ENCODE measurements around the gene ADIPOR2.

ADIPOR2 gene

GRCh38 chr12:1791104-1791841, 100.4 kb downstream of the ADIPOR2 start:
- DNase-seq (ENCODE audit: low spot score): peak; percentile 70
- TF ChIP-seq CTCF (IDR thresholded peaks at IDR 0.05; ENCODE audit: extremely low read depth, missing control alignments): peak; percentile 27

- no peak for TF ChIP-seq CTCF (IDR thresholded peaks at IDR 0.05; ENCODE audit: extremely low read depth, missing control alignments)
- DNase-seq (ENCODE audit: low spot score): no peak
These were observed 101.5 kb downstream of the ADIPOR2 start for GRCh38 chr12:1792406-1792805.

- peak; percentile 4 for DNase-seq (ENCODE audit: low spot score)
- no peak for TF ChIP-seq CTCF (IDR thresholded peaks at IDR 0.05; ENCODE audit: extremely low read depth, missing control alignments)
These were observed 102.7 kb downstream of the ADIPOR2 start for GRCh38 chr12:1793426-1794210.

- no peak for TF ChIP-seq CTCF (IDR thresholded peaks at IDR 0.05; ENCODE audit: extremely low read depth, missing control alignments)
- no peak for DNase-seq (ENCODE audit: low spot score)
These were observed 103.7 kb downstream of the ADIPOR2 start for GRCh38 chr12:1794440-1795090.

GRCh38 chr12:1795221-1795784, 104.4 kb downstream of the ADIPOR2 start:
- DNase-seq (ENCODE audit: low spot score): peak; percentile 2
- no peak for TF ChIP-seq CTCF (IDR thresholded peaks at IDR 0.05; ENCODE audit: extremely low read depth, missing control alignments)

GRCh38 chr12:1795785-1796514, 105.1 kb downstream of the ADIPOR2 start:
- DNase-seq (ENCODE audit: low spot score): peak; percentile 97
- TF ChIP-seq CTCF (IDR thresholded peaks at IDR 0.05; ENCODE audit: extremely low read depth, missing control alignments): peak; percentile 95

All from GM20000 (cell line).